Measurements from ENCODE around the gene DTNB.
A peak's percentile ranks its signal among the peaks of the same experiment; 100 is the strongest.
"Not testable (repeated sequence)": the region's sequence is repeated elsewhere in the genome, so short reads cannot be mapped to it uniquely, and the experiment has no call there.

Gene DTNB

GRCh38 chr2:25620711-25621110 is 52.7 kb downstream of the DTNB start:
- no peak for DNase-seq

- DNase-seq, result no peak
These were observed 53.3 kb downstream of the DTNB start for GRCh38 chr2:25620077-25620476.

GRCh38 chr2:25619185-25619584 is 54.2 kb downstream of the DTNB start:
- DNase-seq, result no peak

- DNase-seq, result no peak
These were observed 54.7 kb downstream of the DTNB start for GRCh38 chr2:25618676-25619075.

- no peak for DNase-seq
These were observed 55.3 kb downstream of the DTNB start for GRCh38 chr2:25617948-25618646.

- DNase-seq, result no peak
These were observed 57.5 kb downstream of the DTNB start for GRCh38 chr2:25615920-25616319.

GRCh38 chr2:25615386-25615785 is 58.0 kb downstream of the DTNB start:
- DNase-seq, result no peak

GRCh38 chr2:25614711-25615110 is 58.7 kb downstream of the DTNB start:
- DNase-seq, result no peak

- no peak for DNase-seq
These were observed 64.7 kb downstream of the DTNB start for GRCh38 chr2:25608718-25609117.

GRCh38 chr2:25606892-25607291 is 66.5 kb downstream of the DTNB start:
- DNase-seq, result peak; percentile 40

GRCh38 chr2:25602333-25602723 is 71.0 kb downstream of the DTNB start:
- no peak for DNase-seq

GRCh38 chr2:25601711-25602332 is 71.6 kb downstream of the DTNB start:
- not testable (repeated sequence) for DNase-seq

GRCh38 chr2:25598911-25599310 is 74.5 kb downstream of the DTNB start:
- no peak for DNase-seq

GRCh38 chr2:25598332-25598731 is 75.0 kb downstream of the DTNB start:
- no peak for DNase-seq

GRCh38 chr2:25597881-25598280 is 75.5 kb downstream of the DTNB start:
- no peak for DNase-seq

- no peak for DNase-seq
These were observed 76.7 kb downstream of the DTNB start for GRCh38 chr2:25596516-25597244.

- no peak for DNase-seq
These were observed 78.0 kb downstream of the DTNB start for GRCh38 chr2:25595393-25595792.

GRCh38 chr2:25594991-25595390 is 78.4 kb downstream of the DTNB start:
- DNase-seq, result no peak

GRCh38 chr2:25592766-25593292 is 80.5 kb downstream of the DTNB start:
- no peak for DNase-seq

- no peak for DNase-seq
These were observed 82.4 kb downstream of the DTNB start for GRCh38 chr2:25590921-25591505.

GRCh38 chr2:25589676-25590205 is 83.6 kb downstream of the DTNB start:
- DNase-seq, result no peak

- DNase-seq, result no peak
These were observed 84.8 kb downstream of the DTNB start for GRCh38 chr2:25588576-25588975.

- no peak for DNase-seq
These were observed 86.0 kb downstream of the DTNB start for GRCh38 chr2:25587361-25587760.
